Progenitor cell of endocrine pancreas (in vitro differentiated cells): ENCODE data around the gene FDX1. TPM values are rescaled to one million over a fixed set of nuclear protein-coding genes. Genes with fewer than 3 reads are reported as not detected.

Experiments
- DNase-seq: peaks from one replicate; pipeline ENCODE4 v3.0.0; 2021; ENCODE audit warnings: low spot score; ENCODE audit not compliant: unreplicated experiment
- H3K27ac Mint-ChIP-seq: 2 replicates; pipeline ENCODE4 v1.8.0; 2021; ENCODE audit warnings: mild to moderate bottlenecking, moderate library complexity, mixed read lengths
- H3K27me3 Mint-ChIP-seq: 2 replicates; pipeline ENCODE4 v1.8.0; 2021; ENCODE audit warnings: mixed read lengths
- H3K36me3 Mint-ChIP-seq: 2 replicates; pipeline ENCODE4 v1.8.0; 2022; ENCODE audit warnings: mixed read lengths; ENCODE audit not compliant: insufficient read depth
- H3K4me1 Mint-ChIP-seq: 2 replicates; pipeline ENCODE4 v1.8.0; 2021; ENCODE audit warnings: low read depth, mixed read lengths
- H3K4me3 Mint-ChIP-seq: 2 replicates; pipeline ENCODE4 v1.8.0; 2021; ENCODE audit warnings: low read depth, mild to moderate bottlenecking, moderate library complexity, mixed read lengths
- H3K9me3 Mint-ChIP-seq: 2 replicates; pipeline ENCODE4 v1.8.0; 2021; ENCODE audit warnings: low read depth, mixed read lengths
- total RNA-seq: library from RNA; stranded (reverse); gene quantifications from 2 replicates; pipeline ENCODE4 v1.2.1, GENCODE V29; 2021
- TF ChIP-seq, protein P1 (sequence below): fragments of 200-600 bp; sonication (generic); IDR thresholded peaks from one replicate; pipeline ENCODE4 v1.5.0; 2021; ENCODE audit warnings: antibody characterized with exemption, mild to moderate bottlenecking; ENCODE audit not compliant: unreplicated experiment

Gene FDX1
- total RNA-seq, 1 donor from 2014 or later: 13.6 TPM

DNA sequence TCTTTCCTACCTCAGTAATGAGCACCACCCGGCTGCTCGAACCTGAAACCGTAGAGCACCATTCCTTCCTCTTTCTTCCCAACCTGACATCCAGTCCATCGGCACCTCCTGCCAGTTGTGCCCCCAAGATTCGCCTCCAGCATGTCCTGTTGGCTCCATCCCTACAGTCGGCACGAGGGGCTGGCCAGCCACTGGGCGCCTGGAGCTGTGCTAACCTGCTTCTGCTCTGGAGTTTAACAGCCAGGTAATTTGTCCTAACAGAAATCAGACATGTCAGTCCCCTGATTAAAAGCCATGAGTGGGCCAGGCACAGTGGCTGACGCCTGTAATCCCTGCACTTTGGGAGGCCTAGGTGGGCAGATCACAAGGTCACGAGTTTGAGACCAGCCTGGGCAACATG, 16.8 kb downstream of the FDX1 start:
- no peak for DNase-seq
- no peaks in the 10 kb centered on the region for H3K27me3 Mint-ChIP-seq
- no peaks in the 10 kb centered on the region for H3K9me3 Mint-ChIP-seq
- H3K4me1 Mint-ChIP-seq: no peaks in the 10 kb centered on the region
- no peak overlapping the region for H3K27ac Mint-ChIP-seq
- H3K36me3 Mint-ChIP-seq: peaks cover 14% of the 10 kb centered on the region
- TF ChIP-seq, protein P1, sequence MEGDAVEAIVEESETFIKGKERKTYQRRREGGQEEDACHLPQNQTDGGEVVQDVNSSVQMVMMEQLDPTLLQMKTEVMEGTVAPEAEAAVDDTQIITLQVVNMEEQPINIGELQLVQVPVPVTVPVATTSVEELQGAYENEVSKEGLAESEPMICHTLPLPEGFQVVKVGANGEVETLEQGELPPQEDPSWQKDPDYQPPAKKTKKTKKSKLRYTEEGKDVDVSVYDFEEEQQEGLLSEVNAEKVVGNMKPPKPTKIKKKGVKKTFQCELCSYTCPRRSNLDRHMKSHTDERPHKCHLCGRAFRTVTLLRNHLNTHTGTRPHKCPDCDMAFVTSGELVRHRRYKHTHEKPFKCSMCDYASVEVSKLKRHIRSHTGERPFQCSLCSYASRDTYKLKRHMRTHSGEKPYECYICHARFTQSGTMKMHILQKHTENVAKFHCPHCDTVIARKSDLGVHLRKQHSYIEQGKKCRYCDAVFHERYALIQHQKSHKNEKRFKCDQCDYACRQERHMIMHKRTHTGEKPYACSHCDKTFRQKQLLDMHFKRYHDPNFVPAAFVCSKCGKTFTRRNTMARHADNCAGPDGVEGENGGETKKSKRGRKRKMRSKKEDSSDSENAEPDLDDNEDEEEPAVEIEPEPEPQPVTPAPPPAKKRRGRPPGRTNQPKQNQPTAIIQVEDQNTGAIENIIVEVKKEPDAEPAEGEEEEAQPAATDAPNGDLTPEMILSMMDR: no peak
- H3K4me3 Mint-ChIP-seq: no peak overlapping the region

DNA sequence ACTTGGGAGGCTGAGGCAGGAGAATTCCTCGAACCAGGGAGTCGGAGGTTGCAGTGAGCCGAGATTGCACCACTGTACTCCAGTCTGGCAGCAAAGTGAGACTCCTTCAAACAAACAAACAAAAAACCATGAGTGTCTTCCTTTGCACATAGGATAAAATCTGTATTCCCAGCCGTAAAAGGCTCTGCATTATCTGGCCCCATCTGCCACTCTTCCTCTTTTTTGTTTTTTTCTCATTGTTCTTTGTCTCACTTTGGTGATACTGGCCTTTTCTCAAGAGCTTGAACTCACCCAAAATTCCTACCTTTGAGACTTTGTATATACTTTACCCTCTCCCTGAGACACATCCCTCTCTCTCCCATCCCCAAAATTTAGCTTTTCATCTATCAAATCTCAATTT, 17.6 kb downstream of the FDX1 start:
- H3K4me1 Mint-ChIP-seq: no peaks in the 10 kb centered on the region

DNA sequence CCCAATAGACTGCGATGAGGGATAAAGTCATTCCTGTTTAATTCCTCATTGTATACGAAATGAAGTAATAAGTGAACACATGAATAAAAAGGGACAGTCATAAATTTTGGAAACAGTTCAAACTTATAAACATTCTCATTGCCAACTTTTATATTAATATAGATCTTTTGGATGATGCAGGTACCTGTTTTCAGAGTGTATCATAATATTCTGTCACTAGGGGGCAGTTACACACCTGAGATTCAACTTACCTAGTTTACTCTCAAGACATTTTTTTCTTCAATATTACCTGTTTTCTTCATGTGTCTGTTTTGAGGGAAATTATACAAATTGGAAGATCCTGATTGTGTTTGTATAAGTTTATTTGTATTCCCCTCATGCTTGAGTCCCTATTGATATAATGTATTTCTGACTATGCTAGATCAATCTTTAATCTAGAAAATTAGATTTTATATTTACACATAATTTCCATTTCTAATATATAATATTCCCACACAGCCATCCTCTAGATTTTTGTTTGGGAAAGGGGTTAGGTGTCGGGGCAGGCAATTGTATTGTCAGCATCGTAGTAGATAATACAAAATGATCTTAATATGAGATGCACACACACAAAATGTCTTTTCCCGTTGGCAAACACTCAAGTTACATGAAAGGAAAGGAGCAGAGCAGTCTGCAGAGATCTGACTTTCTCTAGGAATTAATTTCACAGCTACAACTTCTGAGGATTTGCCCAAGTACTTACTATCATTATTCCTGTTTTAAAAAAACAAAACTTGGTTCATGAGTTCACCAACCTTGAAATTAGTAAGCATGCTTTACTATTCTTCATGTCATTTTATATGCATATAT, 18.4 kb downstream of the FDX1 start:
- H3K9me3 Mint-ChIP-seq: no peaks in the 10 kb centered on the region
- peaks cover 14% of the 10 kb centered on the region for H3K36me3 Mint-ChIP-seq
- no peak overlapping the region for H3K27ac Mint-ChIP-seq
- H3K4me3 Mint-ChIP-seq: no peak overlapping the region
- TF ChIP-seq, protein P1: peak; percentile 80
- H3K4me1 Mint-ChIP-seq: no peaks in the 10 kb centered on the region
- no peak for DNase-seq
- no peaks in the 10 kb centered on the region for H3K27me3 Mint-ChIP-seq

More for the DNA sequence above, 17.6 kb downstream of the FDX1 start:
- no peaks in the 10 kb centered on the region for H3K9me3 Mint-ChIP-seq
- no peak overlapping the region for H3K4me3 Mint-ChIP-seq
- no peak for DNase-seq
- TF ChIP-seq, protein P1: no peak
- H3K36me3 Mint-ChIP-seq: peaks cover 17% of the 10 kb centered on the region
- H3K27me3 Mint-ChIP-seq: no peaks in the 10 kb centered on the region
- H3K27ac Mint-ChIP-seq: no peak overlapping the region

DNA sequence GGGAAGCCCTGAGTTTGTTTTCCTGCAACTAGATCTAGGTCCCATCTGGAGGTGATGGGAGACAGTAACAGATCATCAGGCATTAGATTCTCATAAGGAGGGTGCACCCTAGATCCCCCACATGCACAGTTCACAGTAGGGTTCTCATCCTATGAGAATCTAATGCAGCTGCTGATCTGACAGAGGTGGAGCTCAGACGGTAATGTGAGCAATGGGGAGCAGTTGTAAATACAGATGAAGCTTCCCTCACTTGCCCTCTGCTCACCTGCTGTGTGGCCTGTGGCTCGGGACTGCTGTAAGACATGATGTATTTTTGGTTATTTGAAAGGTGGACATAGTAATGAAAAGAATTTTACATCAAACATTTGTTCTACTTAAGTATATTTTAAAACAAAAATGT, 20.5 kb downstream of the FDX1 start:
- DNase-seq: no peak

DNA sequence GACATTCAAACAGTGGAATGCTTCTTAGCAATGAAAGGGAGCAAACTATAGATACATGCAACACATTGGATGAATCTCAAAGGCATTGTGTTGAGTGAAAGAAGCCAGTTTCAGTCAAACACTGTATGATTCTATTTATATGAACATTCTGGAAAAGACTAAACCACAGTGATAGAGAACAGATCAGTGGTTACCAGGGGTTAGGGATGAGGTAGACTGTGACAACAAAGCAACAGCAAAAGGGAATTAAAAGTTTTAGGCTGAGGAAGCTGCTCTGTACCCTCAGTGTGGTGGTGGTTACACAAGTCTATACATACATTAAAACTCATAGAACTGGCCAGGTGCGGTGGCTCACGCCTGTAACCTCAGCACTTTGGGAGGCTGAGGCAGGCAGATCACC, 23.0 kb downstream of the FDX1 start:
- H3K4me3 Mint-ChIP-seq: no peak overlapping the region
- H3K4me1 Mint-ChIP-seq: no peaks in the 10 kb centered on the region
- H3K9me3 Mint-ChIP-seq: no peaks in the 10 kb centered on the region

More for the DNA sequence above, 20.5 kb downstream of the FDX1 start:
- Mint-ChIP-seq H3K27ac (no peak overlapping the region), H3K4me1 (no peaks in the 10 kb centered on the region), H3K27me3 (no peaks in the 10 kb centered on the region), H3K9me3 (no peaks in the 10 kb centered on the region), H3K36me3 (peaks cover 8% of the 10 kb centered on the region), H3K4me3 (no peak overlapping the region)
- TF ChIP-seq, protein P1: no peak

More for the DNA sequence above, 23.0 kb downstream of the FDX1 start:
- peaks cover 6% of the 10 kb centered on the region for H3K36me3 Mint-ChIP-seq
- TF ChIP-seq, protein P1: no peak
- no peaks in the 10 kb centered on the region for H3K27me3 Mint-ChIP-seq
- DNase-seq: no peak
- H3K27ac Mint-ChIP-seq: peak overlapping the region; percentile 50
